H1 (cell line): ENCODE results near the gene MLN. TPM values are rescaled to one million over a fixed set of nuclear protein-coding genes. Genes with fewer than 3 reads are reported as not detected.

Experiments used
- CTCF ChIA-PET: fragments of 300-600 bp; sonication (Branson Sonifier 250); formaldehyde crosslinking; loops from one replicate; lab custom pipeline; 2021; ENCODE audit not compliant: partially characterized antibody; lab: Charles Lee
- POLR2A ChIA-PET: fragments of 300-600 bp; sonication (Branson Sonifier 250); formaldehyde crosslinking; loops from one replicate; lab custom pipeline; 2021; ENCODE audit warnings: inconsistent platforms; ENCODE audit not compliant: partially characterized antibody; lab: Charles Lee
- DNase-seq, 2 experiments: peaks; one replicate each; pipeline versions ENCODE4 v3.0.0 to v3.0.0-alpha.2; 2010 to 2022; ENCODE audit warnings: low spot score in 2 of 2, low read depth in 1 of 2, mixed read lengths in 1 of 2
- FAIRE-seq: peaks from 2 replicates; lab custom pipeline; 2011; peaks lifted over from hg19 to GRCh38; lab: Jason Lieb, UNC
- H2AFZ ChIP-seq: 2 replicates; pipeline ENCODE4 v1.8.1; 2012; ENCODE audit warnings: low read length, inconsistent platforms
- H2AK5ac ChIP-seq: 2 replicates; pipeline ENCODE4 v1.6.1; 2013; ENCODE audit warnings: low read depth, low read length
- H2BK120ac ChIP-seq: replicated peaks from 2 replicates; pipeline ENCODE3; 2013; ENCODE audit warnings: low read depth, low read length, inconsistent platforms
- H2BK12ac ChIP-seq: 2 replicates; pipeline ENCODE4 v1.6.1; 2013; ENCODE audit warnings: low read depth, low read length
- H2BK15ac ChIP-seq: 2 replicates; pipeline ENCODE4 v1.6.1; 2013; ENCODE audit warnings: low read length
- H2BK20ac ChIP-seq: 2 replicates; pipeline ENCODE4 v1.6.1; 2013; ENCODE audit warnings: low read length
- H2BK5ac ChIP-seq: 2 replicates; pipeline ENCODE4 v1.6.1; 2013; ENCODE audit warnings: low read depth, low read length
- H3K14ac ChIP-seq: 2 replicates; pipeline ENCODE4 v1.6.1; 2013; ENCODE audit warnings: inconsistent platforms; ENCODE audit not compliant: insufficient read length
- H3K18ac ChIP-seq: 2 replicates; pipeline ENCODE4 v1.6.1; 2013; ENCODE audit warnings: low read length; ENCODE audit errors: extremely low read depth
- H3K23ac ChIP-seq: 2 replicates; pipeline ENCODE4 v1.6.1; 2013; ENCODE audit warnings: inconsistent platforms; ENCODE audit not compliant: insufficient read length
- H3K23me2 ChIP-seq: 2 replicates; pipeline ENCODE4 v1.6.1; 2013; ENCODE audit warnings: low read depth, low read length
- H3K27ac ChIP-seq: 2 replicates; pipeline ENCODE4 v1.6.1; 2011; ENCODE audit warnings: low read depth, low read length, inconsistent platforms
- H3K27me3 ChIP-seq, 4 experiments: replicated peaks in 1 of 4; 1 replicate in 1 of 4; 2 replicates in 3 of 4; pipeline versions ENCODE4 v1.6.1 to v1.8.1; 2011 to 2013; ENCODE audit warnings: low read length in 3 of 4, mild to moderate bottlenecking in 3 of 4, inconsistent platforms in 2 of 4, mixed read lengths in 2 of 4, moderate library complexity in 1 of 4; ENCODE audit not compliant: control insufficient read depth in 3 of 4, insufficient read depth in 3 of 4; ENCODE audit errors: extremely low read depth in 1 of 4
- H3K36me3 ChIP-seq, 4 experiments: 2 replicates each; pipeline versions ENCODE4 v1.6.1 to v1.8.1; 2011 to 2013; ENCODE audit warnings: mild to moderate bottlenecking in 4 of 4, low read length in 3 of 4, moderate library complexity in 2 of 4, control low read depth in 1 of 4, inconsistent platforms in 1 of 4; ENCODE audit not compliant: insufficient read depth in 4 of 4, control insufficient read depth in 2 of 4
- H3K4ac ChIP-seq: replicated peaks from 2 replicates; pipeline ENCODE3; 2013; ENCODE audit warnings: low read length, low read depth, mixed read lengths, inconsistent platforms; ENCODE audit not compliant: insufficient read length
- H3K4me1 ChIP-seq, 4 experiments: replicated peaks in 1 of 4; 1 replicate in 1 of 4; 2 replicates in 3 of 4; pipeline versions ENCODE4 v1.6.1 to v1.8.1; 2011 to 2013; ENCODE audit warnings: low read length in 3 of 4, inconsistent platforms in 2 of 4, mixed read lengths in 1 of 4; ENCODE audit not compliant: insufficient read depth in 4 of 4, control insufficient read depth in 3 of 4
- H3K4me2 ChIP-seq, 2 experiments: 2 replicates each; pipeline versions ENCODE4 v1.6.1 to v1.8.1; 2011 to 2013; ENCODE audit warnings: low read depth in 2 of 2, low read length in 2 of 2, control low read depth in 1 of 2, inconsistent platforms in 1 of 2, mild to moderate bottlenecking in 1 of 2; ENCODE audit not compliant: insufficient read depth in 1 of 2
- H3K4me3 ChIP-seq, 4 experiments: fragments of 200-600, 300-600 bp in 1 of 4; sonication (generic), shearing (Covaris generic), sonication (Bioruptor Twin) in 1 of 4; 2 replicates each; pipeline versions ENCODE4 v1.5.1 to v1.8.1; 2011 to 2016; ENCODE audit warnings: low read length in 4 of 4, low read depth in 3 of 4, control low read depth in 2 of 4, inconsistent platforms in 2 of 4, mild to moderate bottlenecking in 2 of 4, mixed read lengths in 1 of 4, moderate library complexity in 1 of 4; ENCODE audit not compliant: insufficient read depth in 2 of 4; ENCODE audit errors: extremely low read depth in 1 of 4
- H3K56ac ChIP-seq: replicated peaks from 2 replicates; pipeline ENCODE3; 2013; ENCODE audit warnings: low read depth, mild to moderate bottlenecking, mixed read lengths, low read length, inconsistent platforms; ENCODE audit not compliant: insufficient read length
- H3K79me1 ChIP-seq: 2 replicates; pipeline ENCODE4 v1.6.1; 2013; ENCODE audit warnings: low read depth, low read length, control low read depth
- H3K79me2 ChIP-seq, 2 experiments: 2 replicates each; pipeline versions ENCODE4 v1.6.1 to v1.8.1; 2012 to 2013; ENCODE audit warnings: low read length in 2 of 2, mild to moderate bottlenecking in 2 of 2, inconsistent platforms in 1 of 2; ENCODE audit not compliant: insufficient read depth in 2 of 2, control insufficient read depth in 1 of 2
- H3K9ac ChIP-seq, 4 experiments: replicated peaks in 1 of 4; 1 replicate in 1 of 4; 2 replicates in 3 of 4; pipeline versions ENCODE4 v1.6.1 to v1.8.1; 2011 to 2013; ENCODE audit warnings: low read depth in 3 of 4, low read length in 3 of 4, control low read depth in 2 of 4, mild to moderate bottlenecking in 2 of 4, moderate library complexity in 2 of 4, inconsistent platforms in 1 of 4; ENCODE audit errors: extremely low read depth in 1 of 4
- H3K9me3 ChIP-seq, 2 experiments: 2 replicates each; pipeline versions ENCODE4 v1.6.1 to v1.8.1; 2012 to 2013; ENCODE audit warnings: mild to moderate bottlenecking in 2 of 2, moderate library complexity in 2 of 2, control low read depth in 1 of 2, inconsistent platforms in 1 of 2, low read depth in 1 of 2, low read length in 1 of 2, mixed read lengths in 1 of 2; ENCODE audit not compliant: insufficient read depth in 2 of 2
- H4K20me1 ChIP-seq, 2 experiments: replicated peaks in 1 of 2; 2 replicates each; pipeline versions ENCODE3 to v1.8.1; 2011 to 2013; ENCODE audit warnings: inconsistent platforms in 2 of 2, low read length in 2 of 2, mild to moderate bottlenecking in 1 of 2; ENCODE audit not compliant: insufficient read depth in 2 of 2, control insufficient read depth in 1 of 2
- H4K5ac ChIP-seq: 2 replicates; pipeline ENCODE4 v1.6.1; 2013; ENCODE audit warnings: low read length, low read depth, mixed read lengths, inconsistent platforms; ENCODE audit not compliant: insufficient read length
- H4K8ac ChIP-seq: 2 replicates; pipeline ENCODE4 v1.8.0; 2013; ENCODE audit warnings: mild to moderate bottlenecking, moderate library complexity, low read length, inconsistent platforms; ENCODE audit not compliant: insufficient read depth; ENCODE audit errors: extremely low read depth
- H4K91ac ChIP-seq: replicated peaks from 2 replicates; pipeline ENCODE3; 2013; ENCODE audit warnings: low read length, mixed read lengths, inconsistent platforms; ENCODE audit not compliant: insufficient read length
- BRCA1 ChIP-seq: IDR thresholded peaks from 2 replicates; pipeline ENCODE4 v1.6.1; 2012; ENCODE audit warnings: low read depth, low read length, improper control_type of control experiment
- CBX8 ChIP-seq: fragments of 300-800, 300-1000 bp; sonication (generic); IDR thresholded peaks from 2 replicates; pipeline ENCODE4 v1.7.1; 2016; ENCODE audit warnings: low read depth, low read length, borderline replicate concordance
- HDAC2 ChIP-seq, 2 experiments: fragments of 300-600 bp in 1 of 2; sonication (generic) in 1 of 2; IDR thresholded peaks; 2 replicates each; pipeline ENCODE4 v1.6.1; 2011 to 2012; ENCODE audit warnings: low read depth in 2 of 2, low read length in 2 of 2, mild to moderate bottlenecking in 2 of 2, moderate library complexity in 2 of 2, borderline replicate concordance in 1 of 2, inconsistent platforms in 1 of 2
- TEAD4 ChIP-seq: IDR thresholded peaks from 2 replicates; pipeline ENCODE4 v1.6.1; 2012; ENCODE audit warnings: low read depth, low read length, inconsistent platforms, mixed read lengths
- WGBS, 2 experiments: shearing (Covaris generic) in 1 of 2; methylation state at CpG; one replicate each; pipeline versions ENCODE4 v1.1.6 to v1.1.7; 2013 to 2015; ENCODE audit warnings: low lambda C conversion rate in 2 of 2, mixed read lengths in 2 of 2, inconsistent platforms in 1 of 2, low coverage in 1 of 2, missing lambda C conversion rate in 1 of 2; ENCODE audit not compliant: insufficient replicate concordance in 2 of 2, insufficient coverage in 1 of 2, insufficient read length in 1 of 2; ENCODE audit errors: extremely low coverage in 1 of 2, missing lambda C conversion rate in 1 of 2; 5-methylcytosine and 5-hydroxymethylcytosine counted together
- polyA plus RNA-seq, 7 experiments: library from polyadenylated mRNA; depleted of rRNA in 3 of 7; stranded (reverse) in 5 of 7; unstranded in 2 of 7; fragments of >200 nt in 5 of 7; fragments of 200-250 nt in 2 of 7; gene quantifications; 1 replicate in 5 of 7; 2 replicates in 1 of 7; 4 replicates in 1 of 7; pipeline versions ENCODE4 v1.2.1 to v1.2.3, GENCODE V29; 2011 to 2013; ENCODE audit warnings: missing spikeins in 2 of 7, mixed read lengths in 2 of 7
- total RNA-seq: library from RNA; stranded (reverse); fragmentation: NEBNext Ultra II Directional; extraction: Animal tissue kit (Norgen Biotek cat#: 25700); gene quantifications from 2 replicates; pipeline ENCODE4 v1.2.1, GENCODE V29; 2021

The MLN gene
- total and polyA plus RNA-seq, 2 of the 8 experiments (the other 6 are each of a cell fraction or from before 2014, with no cell fraction given) = not detected

DNA sequence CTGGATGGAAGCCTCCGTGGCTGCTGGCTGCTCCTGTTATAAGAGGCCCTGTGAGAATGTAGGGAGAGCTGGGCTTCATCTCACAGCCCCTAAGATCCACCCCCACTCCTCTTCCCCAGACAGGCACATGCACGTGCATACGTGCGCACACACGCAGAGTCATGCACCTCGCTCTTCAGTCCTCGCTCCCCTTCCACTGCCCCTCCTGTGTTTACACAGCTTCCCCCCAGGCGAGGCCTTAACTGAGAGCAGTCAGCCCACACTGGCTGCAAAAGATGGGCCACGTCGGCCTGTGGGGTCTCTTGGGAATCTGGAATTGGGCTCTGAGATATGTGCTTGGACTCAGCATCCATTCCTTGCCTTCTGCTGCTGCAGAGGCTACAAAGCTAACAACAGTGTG lies 35.2 kb upstream of the MLN start:
- no peak overlapping the region for H3K56ac ChIP-seq
- H3K27ac ChIP-seq = no peak overlapping the region
- H3K4me3 ChIP-seq = no peak overlapping the region
- no peak overlapping the region for H3K4ac ChIP-seq
- TF ChIP-seq BRCA1 (no peak), CBX8 (no peak), TEAD4 (no peak), HDAC2 (IDR thresholded peaks at IDR 0.05; ENCODE audit: borderline replicate concordance in 1 of 2, low read depth in 2 of 2, low read length in 2 of 2) (no peak)
- no peaks in the 10 kb centered on the region for H3K36me3 ChIP-seq
- FAIRE-seq = no peak
- peak overlapping the region; percentile 76 for H4K91ac ChIP-seq
- H3K4me2 ChIP-seq = no peak overlapping the region
- no peak overlapping the region for H2AFZ ChIP-seq
- peak overlapping the region; percentile 47; the same call in 1 of the 2 replicates for H2BK5ac ChIP-seq
- peak overlapping the region; percentile 30; the same call in 1 of the 2 replicates for H4K8ac ChIP-seq
- H3K27me3 ChIP-seq = 0 out of 7 replicates have a peak, but pooled peaks cover 0 to 3% (median 0%) of the 10 kb centered on the region in 4 experiments
- no peaks in the 10 kb centered on the region for H3K79me2 ChIP-seq
- H3K23me2 ChIP-seq = no peaks in the 10 kb centered on the region
- H3K23ac ChIP-seq = no peak overlapping the region
- H2BK120ac ChIP-seq = no peak overlapping the region
- peak overlapping the region; percentile 90; the same call in 1 of the 2 replicates for H2BK15ac ChIP-seq
- no peak for DNase-seq
- WGBS, 2 experiments = 92% methylated on average over 10 of the region's 10 CpGs; no CpG with 5 or more reads in 1 of the 2 experiments
- peaks cover 0 to 19% (median 11%) of the 10 kb centered on the region in 4 experiments; a peak in 6 of 7 replicates for H3K4me1 ChIP-seq
- no peaks in the 10 kb centered on the region for H3K79me1 ChIP-seq
- no peak overlapping the region for H3K18ac ChIP-seq
- H4K20me1 ChIP-seq = no peaks in the 10 kb centered on the region
- peak overlapping the region; percentile 71; the same call in 1 of the 2 replicates for H2BK12ac ChIP-seq
- no peak overlapping the region for H4K5ac ChIP-seq
- ChIA-PET CTCF (interaction anchor here (0.6 to 6.0 kb wide), 16 partner anchors 10 to 192 kb away, joined by 3 to 49 read pairs (median 4); no protein-coding TSS in a partner anchor), POLR2A (interaction anchor here (0.6 to 1.1 kb wide), 2 partner anchors 17 to 58 kb away, joined by 3 to 4 read pairs; no protein-coding TSS in a partner anchor)
- H3K9ac ChIP-seq = no peak overlapping the region; a peak in 2 of 7 replicates
- peaks cover 7% of the 10 kb centered on the region in 2 experiments; a peak in 3 of 4 replicates for H3K9me3 ChIP-seq
- no peak overlapping the region for H3K14ac ChIP-seq
- H2AK5ac ChIP-seq = no peak overlapping the region
- no peak overlapping the region; the same call in 1 of the 2 replicates for H2BK20ac ChIP-seq
